Vagina (tissue), 2 donors: Measurements from ENCODE around the gene ELF4. TPM values are rescaled to one million over a fixed set of nuclear protein-coding genes. Genes with fewer than 3 reads are reported as not detected.

Source experiments
- DNase-seq, 2 donors: peaks; one replicate each; pipeline ENCODE4 v3.0.0-alpha.2; 2017; ENCODE audit errors: extremely low spot score in 2 of 2
- H3K27ac ChIP-seq: fragments of 200-600 bp; sonication (generic); one replicate; pipeline ENCODE4 v1.5.1; 2019
- H3K27me3 ChIP-seq: fragments of 200-600 bp; sonication (generic); one replicate; pipeline ENCODE4 v1.5.1; 2019
- H3K36me3 ChIP-seq, 2 donors: fragments of 200-600 bp; sonication (generic); one replicate each; pipeline ENCODE4 v1.5.1; 2017 to 2019
- H3K4me1 ChIP-seq: fragments of 200-600 bp; sonication (generic); one replicate; pipeline ENCODE4 v1.5.1; 2019
- H3K4me3 ChIP-seq, 2 donors: fragments of 200-600 bp; sonication (generic); 1 replicate in 1 of 2; 2 replicates in 1 of 2; pipeline ENCODE4 v1.5.1; 2016 to 2019
- H3K9me3 ChIP-seq: fragments of 200-600 bp; sonication (generic); one replicate; pipeline ENCODE4 v1.5.1; 2019
- CTCF ChIP-seq, 3 experiments: fragments of 450-650 bp in 2 of 3; fragments of 200-600 bp in 1 of 3; sonication (generic) in 1 of 3; IDR thresholded peaks; one replicate each; pipeline ENCODE4 v1.5.1; 2017 to 2019; ENCODE audit warnings: antibody characterized with exemption in 3 of 3, mild to moderate bottlenecking in 2 of 3, moderate library complexity in 2 of 3
- POLR2A ChIP-seq, 2 donors: fragments of 450-650 bp; IDR thresholded peaks; one replicate each; pipeline ENCODE4 v1.6.1; 2017; ENCODE audit warnings: antibody characterized with exemption in 2 of 2, mild to moderate bottlenecking in 2 of 2, moderate library complexity in 2 of 2
- POLR2AphosphoS5 ChIP-seq, 2 donors: sonication (generic); formaldehyde crosslinking; IDR thresholded peaks; one replicate each; pipeline ENCODE4 v1.9.0; 2017; ENCODE audit warnings: antibody characterized with exemption in 2 of 2, mild to moderate bottlenecking in 2 of 2, low read depth in 1 of 2; ENCODE audit not compliant: insufficient read depth in 1 of 2
- intact Hi-C: fragments of 100-400 bp; cut with DNase I; formaldehyde crosslinking; loops from one replicate; pipeline ENCODE4 v1.15.1; 2023
- total RNA-seq: library from RNA; depleted of rRNA; stranded (reverse); fragments of >200 nt; gene quantifications from one replicate; pipeline ENCODE4 v1.2.3, GENCODE V29; 2016

ELF4 gene
- total RNA-seq, 1 donor from 2014 or later, result 14.7 TPM

- no peaks in the 10 kb centered on the region for H3K9me3 ChIP-seq
- H3K4me3 ChIP-seq, result no peak overlapping the region
- H3K27ac ChIP-seq, result no peak overlapping the region
- no peaks in the 10 kb centered on the region for H3K27me3 ChIP-seq
- intact Hi-C loops, result loop anchor here (5.0 kb wide), 1 partner anchor 454 kb away; no protein-coding TSS in a partner anchor
- DNase-seq, result no peak
- peaks cover 10% of the 10 kb centered on the region for H3K4me1 ChIP-seq
- peaks cover 0 to 30% of the 10 kb centered on the region in 2 donors for H3K36me3 ChIP-seq
- TF ChIP-seq POLR2AphosphoS5 (IDR thresholded peaks at IDR 0.05; ENCODE audit: insufficient read depth in 1 of 2, low read depth in 1 of 2), result no peak
- TF ChIP-seq CTCF (IDR thresholded peaks at IDR 0.05), result no peak
- TF ChIP-seq POLR2A (IDR thresholded peaks at IDR 0.05), result no peak
These were observed 54.4 kb downstream of the ELF4 start for GRCh38 chrX:130055899-130056298.

- DNase-seq, result no peak
- TF ChIP-seq POLR2AphosphoS5 (IDR thresholded peaks at IDR 0.05; ENCODE audit: insufficient read depth in 1 of 2, low read depth in 1 of 2), result peak in 1 of 2 donors; percentile 17
- no peak for TF ChIP-seq CTCF (IDR thresholded peaks at IDR 0.05)
- no peak for TF ChIP-seq POLR2A (IDR thresholded peaks at IDR 0.05)
- Histone ChIP-seq H3K27ac (peak overlapping the region; percentile 36), H3K4me1 (peaks cover 10% of the 10 kb centered on the region), H3K9me3 (no peaks in the 10 kb centered on the region), H3K36me3 (peaks cover 0 to 30% of the 10 kb centered on the region in 2 donors), H3K27me3 (no peaks in the 10 kb centered on the region), H3K4me3 (no peak overlapping the region)
- intact Hi-C loops, result loop anchor here (5.0 kb wide), 1 partner anchor 453 kb away; no protein-coding TSS in a partner anchor
These were observed 55.2 kb downstream of the ELF4 start for GRCh38 chrX:130055103-130055502.

GRCh38 chrX:130053236-130053635, 57.1 kb downstream of the ELF4 start:
- Histone ChIP-seq H3K4me3 (no peak overlapping the region), H3K36me3 (peaks cover 0 to 30% of the 10 kb centered on the region in 2 donors), H3K27ac (no peak overlapping the region), H3K9me3 (no peaks in the 10 kb centered on the region), H3K27me3 (no peaks in the 10 kb centered on the region), H3K4me1 (peaks cover 5% of the 10 kb centered on the region)
- intact Hi-C loops, result no loop called here
- TF ChIP-seq CTCF (IDR thresholded peaks at IDR 0.05), result no peak
- no peak for TF ChIP-seq POLR2A (IDR thresholded peaks at IDR 0.05)
- no peak for TF ChIP-seq POLR2AphosphoS5 (IDR thresholded peaks at IDR 0.05; ENCODE audit: insufficient read depth in 1 of 2, low read depth in 1 of 2)
- DNase-seq, result no peak

- no peak for DNase-seq
- Histone ChIP-seq H3K4me1 (peaks cover 5% of the 10 kb centered on the region), H3K36me3 (peaks cover 0 to 30% of the 10 kb centered on the region in 2 donors), H3K27me3 (no peaks in the 10 kb centered on the region), H3K27ac (no peak overlapping the region), H3K4me3 (no peak overlapping the region), H3K9me3 (no peaks in the 10 kb centered on the region)
- no peak for TF ChIP-seq CTCF (IDR thresholded peaks at IDR 0.05)
- TF ChIP-seq POLR2AphosphoS5 (IDR thresholded peaks at IDR 0.05; ENCODE audit: insufficient read depth in 1 of 2, low read depth in 1 of 2), result no peak
- TF ChIP-seq POLR2A (IDR thresholded peaks at IDR 0.05), result no peak
- intact Hi-C loops, result no loop called here
These were observed 59.0 kb downstream of the ELF4 start for GRCh38 chrX:130051176-130051845.

- Histone ChIP-seq H3K9me3 (no peaks in the 10 kb centered on the region), H3K27ac (no peak overlapping the region), H3K4me1 (peaks cover 5% of the 10 kb centered on the region), H3K36me3 (peaks cover 0 to 30% of the 10 kb centered on the region in 2 donors), H3K4me3 (no peak overlapping the region), H3K27me3 (no peaks in the 10 kb centered on the region)
- intact Hi-C loops, result no loop called here
- DNase-seq, result no peak
- TF ChIP-seq CTCF (IDR thresholded peaks at IDR 0.05) (no peak), POLR2AphosphoS5 (IDR thresholded peaks at IDR 0.05; ENCODE audit: insufficient read depth in 1 of 2, low read depth in 1 of 2) (no peak), POLR2A (IDR thresholded peaks at IDR 0.05) (no peak)
These were observed 60.5 kb downstream of the ELF4 start for GRCh38 chrX:130049821-130050220.
